A549 treated with CpdA at 1 μM for 4 hours (cell line): Measurements from ENCODE around the gene GSTM3. TPM values are rescaled to one million over a fixed set of nuclear protein-coding genes. Genes with fewer than 3 reads are reported as not detected.

Experiments
- total RNA-seq: library from RNA; stranded (reverse); fragments of 200-300 nt; extraction: Qiagen RNA extraction; gene quantifications from 5 replicates; pipeline ENCODE4 v1.2.3, GENCODE V29; 2022; ENCODE audit warnings: low read depth

GSTM3 gene
- 21.7 to 28.1 TPM (median 24.7 TPM) in 5 replicates for total RNA-seq

DNA sequence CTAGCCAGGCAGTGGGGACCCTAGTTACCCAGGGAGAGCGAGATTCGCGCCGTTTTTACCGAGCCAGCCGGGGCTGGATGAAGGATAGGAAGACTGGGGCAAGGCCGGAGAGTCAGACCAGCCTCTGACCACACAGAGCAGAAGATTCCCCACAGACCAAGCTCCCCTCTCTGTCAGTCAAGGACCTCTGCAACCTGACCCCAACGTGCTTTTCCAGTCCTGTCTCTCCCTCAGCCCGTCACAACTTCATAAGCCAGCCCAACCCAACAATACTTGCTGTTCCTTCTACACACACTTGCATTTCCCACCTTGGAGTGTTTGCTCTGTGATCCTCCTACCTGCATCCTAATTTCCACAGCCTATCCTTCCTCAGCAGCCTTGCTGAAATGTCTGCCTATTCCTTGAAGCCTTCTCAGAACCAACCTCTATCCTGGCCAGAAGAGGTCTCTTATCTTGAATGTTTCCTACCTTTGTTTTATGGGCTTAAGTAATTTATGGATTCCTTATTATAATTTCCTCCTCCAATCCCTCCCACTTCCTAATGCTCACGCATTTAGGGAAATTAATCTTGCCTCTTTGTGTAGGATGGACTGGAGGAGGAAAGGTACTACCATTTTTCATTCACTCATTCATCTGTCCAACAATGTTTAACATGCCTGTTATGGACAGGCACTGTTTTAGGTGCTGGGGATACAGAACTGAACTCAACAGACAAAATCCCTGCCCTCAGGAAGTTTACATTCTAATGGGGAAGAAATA, at the start of gene GSTM3:
Gene GSTM3, minus strand, starts transcription at position 424 of the 759 bp plus-strand sequence. CDS start 751 bp downstream, outside the sequence.

DNA sequence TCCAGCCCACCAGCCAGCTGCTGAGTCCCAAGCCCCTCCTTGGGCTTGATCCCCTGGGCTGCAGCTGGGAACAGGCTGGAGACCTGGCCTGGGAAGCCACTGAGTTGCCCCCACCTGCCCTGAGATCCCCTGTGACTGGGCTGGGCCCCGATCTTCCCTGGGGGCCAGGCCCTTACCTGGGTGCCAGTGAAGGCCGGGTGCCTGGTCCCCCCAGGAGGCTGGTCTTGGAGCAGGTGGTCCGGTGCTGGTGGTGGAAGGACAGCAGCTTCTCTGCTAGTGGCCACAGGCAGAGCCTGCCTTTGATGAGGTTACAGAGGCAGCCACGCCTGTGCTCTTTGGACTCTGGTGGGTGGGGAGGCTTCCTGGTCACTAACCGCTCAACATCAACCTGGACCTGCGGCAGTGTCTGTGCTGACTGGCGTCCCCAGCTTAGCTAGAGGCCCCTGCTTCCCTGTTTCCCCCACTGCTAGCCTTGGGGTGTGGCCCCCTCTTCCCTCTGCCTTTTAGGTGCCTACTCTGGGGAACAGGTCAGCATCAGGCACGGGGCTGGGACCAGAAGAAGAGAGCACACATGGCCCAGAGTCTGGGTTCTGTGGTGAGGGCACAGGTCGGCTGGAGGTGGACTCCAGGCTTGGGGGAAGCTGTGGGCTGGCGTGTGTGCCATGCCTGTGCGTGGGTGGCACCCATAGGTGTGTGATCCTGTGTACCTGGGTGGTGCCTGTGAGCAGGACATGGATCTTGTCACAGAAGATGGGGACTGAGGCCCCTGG, 23.0 kb upstream of the GSTM3 start, which contains the start of gene EPS8L3:
Gene EPS8L3, minus strand, starts transcription at position 278 of the 770 bp plus-strand sequence. CDS start 2,174 bp downstream, outside the sequence.

DNA sequence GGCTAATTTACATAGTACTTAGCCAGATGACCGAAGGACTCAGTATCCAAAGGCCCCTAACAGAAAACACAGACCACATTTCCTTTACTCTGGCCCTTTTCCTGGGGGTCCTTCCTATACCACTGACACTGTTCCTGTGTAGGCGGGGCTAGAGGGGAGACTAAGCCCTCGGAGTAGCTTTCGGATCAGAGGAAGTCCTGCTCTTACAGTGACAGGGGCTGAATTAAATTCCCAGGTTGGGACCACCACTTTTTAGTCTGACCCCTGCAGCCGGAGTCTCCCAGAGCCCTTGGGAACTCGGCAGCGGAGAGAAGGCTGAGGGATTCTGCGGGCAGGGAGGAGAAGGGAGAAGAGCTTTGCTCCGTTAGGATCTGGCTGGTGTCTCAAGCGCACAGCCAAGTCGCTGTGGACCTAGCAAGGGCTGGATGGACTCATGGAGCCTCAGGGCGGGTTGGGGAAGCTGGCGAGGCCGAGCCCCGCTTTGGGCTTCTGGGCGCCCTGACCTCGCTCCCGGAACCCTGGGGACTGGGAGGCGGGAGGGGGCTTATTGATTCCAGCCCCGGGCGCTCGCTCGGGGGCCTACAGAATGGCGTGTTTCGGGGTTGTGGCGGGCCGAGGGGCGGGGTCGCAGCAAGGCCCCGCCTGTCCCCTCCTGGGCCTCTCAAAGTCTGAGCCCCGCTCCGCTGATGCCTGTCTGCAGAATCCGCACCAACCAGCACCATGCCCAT, 29.1 kb downstream of the GSTM3 start, which contains the start of gene GSTM5:
Gene GSTM5, plus strand, starts transcription at position 659 of the 728 bp plus-strand sequence. Its CDS starts 62 bp downstream, at position 721.

DNA sequence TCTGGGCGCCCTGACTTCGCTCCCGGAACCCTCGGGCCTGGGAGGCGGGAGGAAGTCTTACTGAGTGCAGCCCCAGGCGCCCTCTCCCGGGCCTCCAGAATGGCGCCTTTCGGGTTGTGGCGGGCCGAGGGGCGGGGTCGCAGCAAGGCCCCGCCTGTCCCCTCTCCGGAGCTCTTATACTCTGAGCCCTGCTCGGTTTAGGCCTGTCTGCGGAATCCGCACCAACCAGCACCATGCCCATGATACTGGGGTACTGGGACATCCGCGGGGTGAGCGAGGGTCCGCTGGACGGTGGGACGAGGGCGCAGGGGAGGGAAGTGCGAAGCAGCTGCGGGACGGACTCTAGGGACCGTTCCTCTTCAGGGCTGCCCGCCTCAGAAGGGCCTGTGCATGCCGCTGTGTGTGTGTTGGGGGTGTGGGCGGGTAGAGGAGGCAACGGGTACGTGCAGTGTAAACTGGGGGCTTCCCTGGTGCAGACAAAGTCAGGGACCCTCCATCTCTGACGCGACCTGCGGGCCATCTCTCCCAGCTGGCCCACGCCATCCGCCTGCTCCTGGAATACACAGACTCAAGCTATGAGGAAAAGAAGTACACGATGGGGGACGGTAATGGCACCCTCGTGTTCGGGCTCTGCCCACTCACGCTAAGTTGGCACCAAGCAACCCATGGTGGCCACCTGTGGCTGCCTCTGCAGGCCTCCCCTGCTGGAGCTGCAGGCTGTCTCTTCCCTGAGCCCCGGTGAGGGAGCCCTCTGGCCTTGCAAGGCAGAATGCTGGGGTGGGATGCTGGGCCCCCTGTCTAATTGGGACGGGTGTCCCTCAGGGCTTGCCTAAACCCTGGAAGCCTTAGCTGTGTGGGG, 53.0 kb downstream of the GSTM3 start, which contains the start of gene GSTM1:
Gene GSTM1, plus strand, starts transcription at position 177 of the 859 bp plus-strand sequence. Its CDS starts 57 bp downstream, at position 234.

Other genes with a start within 250 kb of the GSTM3 start
- gene CYB561D1, start 246.9 kb downstream of the GSTM3 start, total RNA-seq = 3.2 to 5.0 TPM (median 4.0 TPM) in 5 replicates
- 0.84 to 1.3 TPM (median 1.2 TPM) in 5 replicates for gene AMIGO1, start 231.3 kb downstream of the GSTM3 start, total RNA-seq
- gene GPR61, start 201.2 kb downstream of the GSTM3 start, total RNA-seq = not detected in 5 replicates
- gene GNAI3, start 192.4 kb downstream of the GSTM3 start, total RNA-seq = 4.6 to 5.5 TPM (median 4.8 TPM) in 5 replicates
- 0.06 to 0.54 TPM in 2 of 5 replicates, not detected in the others for gene GNAT2, start 121.4 kb downstream of the GSTM3 start, total RNA-seq
- 25.2 to 33.1 TPM (median 31.1 TPM) in 5 replicates for gene AMPD2, start 121.2 kb downstream of the GSTM3 start, total RNA-seq
- 7.9 to 10.1 TPM (median 9.5 TPM) in 5 replicates for gene GSTM4, start 84.9 kb downstream of the GSTM3 start, total RNA-seq
- gene GSTM2, start 73.0 kb downstream of the GSTM3 start, total RNA-seq = 3.2 to 5.1 TPM (median 3.4 TPM) in 5 replicates
- gene GSTM1, start 53.2 kb downstream of the GSTM3 start, total RNA-seq = not detected in 5 replicates
- not detected in 5 replicates for gene GSTM5, start 28.8 kb downstream of the GSTM3 start, total RNA-seq
- 0.87 to 1.8 TPM (median 1.2 TPM) in 5 replicates for gene EPS8L3, start 22.9 kb upstream of the GSTM3 start, total RNA-seq
- gene CSF1, start 169.8 kb upstream of the GSTM3 start, total RNA-seq = 18.1 to 27.0 TPM (median 25.7 TPM) in 5 replicates
- 46.9 to 56.1 TPM (median 51.4 TPM) in 5 replicates for gene AHCYL1, start 243.7 kb upstream of the GSTM3 start, total RNA-seq